GM12864 (cell line): ENCODE measurements around the gene GALNT9.

Experiments used
- DNase-seq: peaks from one replicate; pipeline ENCODE4 v3.0.0-alpha.2; 2011; ENCODE audit warnings: low read depth
- H3K4me3 ChIP-seq: 2 replicates; pipeline ENCODE4 v1.5.1; 2011; ENCODE audit warnings: mild to moderate bottlenecking, low read depth, low read length, control low read depth
- CTCF ChIP-seq: IDR thresholded peaks from 2 replicates; pipeline ENCODE4 v1.5.1; 2011; ENCODE audit warnings: low read depth, mild to moderate bottlenecking, moderate library complexity, low read length, control low read depth, inconsistent platforms; ENCODE audit errors: missing control alignments

Gene GALNT9

DNA sequence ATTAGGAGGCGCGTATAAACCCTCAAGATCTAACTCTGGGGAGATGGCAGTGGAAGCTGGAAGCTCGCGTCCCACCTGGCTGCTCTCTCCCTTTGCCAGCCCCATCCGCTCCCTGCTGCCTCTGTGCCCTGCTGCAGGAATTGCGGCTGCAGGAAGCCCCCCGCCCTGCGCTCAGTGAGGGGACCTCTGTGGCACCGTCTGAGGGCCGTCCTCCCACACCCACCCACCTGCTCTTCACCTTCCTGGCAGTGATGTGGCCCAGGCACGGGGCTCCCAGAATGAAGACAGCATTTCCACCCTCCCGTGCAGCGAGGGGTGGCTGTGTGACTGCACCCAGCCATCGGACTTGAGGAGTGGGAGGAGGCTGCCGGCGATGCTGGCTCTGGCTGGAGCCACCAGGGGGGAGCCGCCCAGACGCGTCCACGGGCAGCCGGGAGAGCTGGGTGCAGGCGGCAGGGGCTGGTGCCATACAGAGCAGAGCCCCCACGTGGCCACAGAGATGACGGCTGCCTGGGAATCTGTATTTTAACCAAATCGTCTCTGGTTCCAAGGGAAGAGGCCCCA is 28.3 kb upstream of the GALNT9 start:
- no peak for DNase-seq
- no peak overlapping the region for H3K4me3 ChIP-seq

GRCh38 chr12:132356691-132357622 is 27.6 kb upstream of the GALNT9 start:
- no peak for TF ChIP-seq CTCF
- H3K4me3 ChIP-seq = no peak overlapping the region
- DNase-seq = no peak

More for the DNA sequence above, 28.3 kb upstream of the GALNT9 start:
- TF ChIP-seq CTCF = no peak

- TF ChIP-seq CTCF = no peak
- DNase-seq = no peak
- H3K4me3 ChIP-seq = no peak overlapping the region
Measured at GRCh38 chr12:132355742-132356681, 26.6 kb upstream of the GALNT9 start.

- H3K4me3 ChIP-seq = no peak overlapping the region
- DNase-seq = no peak
- no peak for TF ChIP-seq CTCF
Measured at GRCh38 chr12:132354982-132355680, 25.7 kb upstream of the GALNT9 start.

DNA sequence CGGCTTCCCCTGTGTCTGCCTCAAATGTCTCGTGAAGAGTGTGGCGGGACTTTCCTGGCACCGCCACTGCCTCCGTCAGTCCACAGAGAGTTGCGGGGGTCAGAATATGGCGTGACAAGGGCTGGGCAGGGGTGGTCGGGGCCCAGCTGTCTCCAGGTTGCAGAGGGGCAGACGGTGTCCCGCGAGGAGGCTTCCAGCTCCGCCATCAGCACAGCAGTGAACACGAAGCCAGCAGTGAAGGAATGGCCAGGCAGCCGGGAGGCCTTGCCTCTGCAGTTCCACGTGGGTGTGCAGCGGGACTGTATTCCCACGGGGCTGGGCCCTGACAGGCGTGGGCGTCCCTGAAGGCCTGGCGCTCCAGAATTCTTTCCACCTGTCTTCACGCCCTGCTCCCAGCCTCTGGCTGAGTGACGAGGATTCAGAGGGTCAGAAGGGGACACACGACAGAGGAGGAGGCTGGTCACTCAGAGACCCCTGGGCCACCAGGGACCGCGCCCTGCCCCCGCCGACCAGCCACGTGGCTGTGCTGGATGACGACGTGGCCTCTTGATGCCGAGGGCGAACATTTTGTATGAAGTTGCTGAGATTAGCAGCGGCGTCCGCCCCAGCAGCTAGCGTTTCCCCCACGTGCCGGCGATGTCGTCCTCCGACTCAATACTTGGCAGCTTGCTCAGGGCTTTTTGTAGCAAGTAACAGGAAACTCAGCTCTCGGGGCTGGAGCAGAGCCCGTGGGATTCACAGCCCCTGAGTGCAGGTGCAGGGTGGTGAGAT is 25.0 kb upstream of the GALNT9 start:
- H3K4me3 ChIP-seq = no peak overlapping the region
- no peak for DNase-seq
- TF ChIP-seq CTCF = no peak

DNA sequence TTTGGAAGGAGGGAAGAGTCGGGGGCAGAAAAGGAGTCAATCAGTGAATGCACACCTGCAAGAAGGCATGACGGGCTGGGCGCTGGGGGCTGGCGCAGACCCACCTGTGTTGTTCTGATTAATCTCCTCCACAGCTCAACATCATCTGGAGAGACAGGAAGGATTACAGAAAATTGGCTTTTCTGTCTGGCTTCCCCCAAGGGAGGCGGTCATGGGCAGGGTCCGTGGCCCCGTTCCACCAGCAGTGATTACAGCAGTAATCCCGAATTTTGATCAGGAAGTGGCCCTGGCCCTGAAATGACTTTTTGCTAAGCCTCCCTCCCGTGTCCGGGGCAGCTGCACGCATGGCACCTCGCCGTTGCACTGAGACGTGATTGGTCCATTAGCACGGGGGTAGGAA is 24.4 kb upstream of the GALNT9 start:
- H3K4me3 ChIP-seq = no peak overlapping the region
- DNase-seq = no peak
- no peak for TF ChIP-seq CTCF
